Sigmoid colon (tissue), 7 donors: ENCODE data around the gene ENDOU. TPM values are rescaled to one million over a fixed set of nuclear protein-coding genes. Genes with fewer than 3 reads are reported as not detected.

Source experiments
- DNase-seq: peaks from one replicate; pipeline ENCODE4 v3.0.0-alpha.2; 2019
- H3K27ac ChIP-seq, 4 donors: fragments of 200-600 bp; sonication (generic); one replicate each; pipeline ENCODE4 v1.5.1; 2016 to 2019; ENCODE audit warnings: mild to moderate bottlenecking in 1 of 4
- H3K27me3 ChIP-seq, 3 donors: fragments of 200-600 bp; sonication (generic); one replicate each; pipeline ENCODE4 v1.5.1; 2019; ENCODE audit warnings: mild to moderate bottlenecking in 1 of 3
- H3K36me3 ChIP-seq, 4 donors: fragments of 200-600 bp; sonication (generic); one replicate each; pipeline ENCODE4 v1.5.1; 2016 to 2019
- H3K4me1 ChIP-seq, 4 donors: fragments of 200-600 bp; sonication (generic); one replicate each; pipeline ENCODE4 v1.5.1; 2017 to 2019
- H3K4me3 ChIP-seq, 4 donors: fragments of 200-600 bp; sonication (generic); one replicate each; pipeline ENCODE4 v1.5.1; 2017 to 2019; ENCODE audit warnings: mild to moderate bottlenecking in 2 of 4, moderate library complexity in 1 of 4
- H3K9me3 ChIP-seq, 4 donors: fragments of 200-600 bp in 3 of 4; sonication (generic) in 3 of 4; one replicate each; pipeline versions ENCODE4 v1.5.1 to v1.6.1; 2013 to 2019
- CTCF ChIP-seq, 4 experiments: fragments of 450-650 bp in 3 of 4; fragments of 200-600 bp in 1 of 4; IDR thresholded peaks; one replicate each; pipeline ENCODE4 v1.5.1; 2016 to 2019; ENCODE audit warnings: antibody characterized with exemption in 4 of 4, mild to moderate bottlenecking in 3 of 4, moderate library complexity in 2 of 4
- EP300 ChIP-seq, 4 donors: sonication (generic); formaldehyde crosslinking; IDR thresholded peaks; one replicate each; pipeline ENCODE4 v1.6.1; 2017; ENCODE audit warnings: antibody characterized with exemption in 4 of 4
- POLR2A ChIP-seq, 2 donors: fragments of 450-650 bp; IDR thresholded peaks; one replicate each; pipeline ENCODE4 v1.6.1; 2016; ENCODE audit warnings: antibody characterized with exemption in 2 of 2, mild to moderate bottlenecking in 2 of 2, moderate library complexity in 2 of 2
- POLR2AphosphoS5 ChIP-seq, 4 donors: sonication (generic); formaldehyde crosslinking; IDR thresholded peaks; one replicate each; pipeline ENCODE4 v1.6.1; 2017; ENCODE audit warnings: antibody characterized with exemption in 4 of 4
- WGBS, 2 donors: extraction: QIAGEN DNeasy Blood & Tissue Kit; methylation state at CpG; one replicate each; pipeline ENCODE4 v1.1.7; 2013; 5-methylcytosine and 5-hydroxymethylcytosine counted together
- intact Hi-C: fragments of 100-400 bp; cut with DNase I; formaldehyde crosslinking; loops from one replicate; pipeline ENCODE4 v1.15.1; 2023
- polyA plus RNA-seq, 3 donors: library from polyadenylated mRNA; stranded (reverse); fragments of 200-250 nt; gene quantifications; one replicate each; pipeline ENCODE4 v1.2.3, GENCODE V29; 2013
- total RNA-seq, 4 donors: library from RNA; depleted of rRNA; stranded (reverse); fragments of >200 nt; gene quantifications; one replicate each; pipeline ENCODE4 v1.1.0, GENCODE V29; 2016
- donor health status: healthy with polysubstance abuse.
- donor health status: Bipolar disorder and iron deficiency.
- donor health status: healthy.

Gene ENDOU
- total and polyA plus RNA-seq, 7 donors, result 0.25 to 1.6 (median 0.43) TPM; not detected in 3

GRCh38 chr12:47698631-47699030, 26.7 kb downstream of the ENDOU start:
- intact Hi-C loops, result no loop called here
- Histone ChIP-seq H3K4me1 (peaks cover 0 to 6% (median 0%) of the 10 kb centered on the region in 4 donors), H3K27me3 (no peaks in the 10 kb centered on the region), H3K36me3 (peaks cover 0 to 51% (median 5%) of the 10 kb centered on the region in 4 donors), H3K27ac (no peak overlapping the region), H3K4me3 (no peak overlapping the region), H3K9me3 (no peaks in the 10 kb centered on the region)
- 92 to 93% methylated on average over 7 of the region's 7 CpGs for WGBS, 2 donors
- DNase-seq, result no peak
- TF ChIP-seq CTCF (IDR thresholded peaks at IDR 0.05), result no peak
- no peak for TF ChIP-seq EP300 (IDR thresholded peaks at IDR 0.05)
- TF ChIP-seq POLR2AphosphoS5 (IDR thresholded peaks at IDR 0.05), result no peak
- TF ChIP-seq POLR2A (IDR thresholded peaks at IDR 0.05), result no peak

- no peak overlapping the region for H3K27ac ChIP-seq
- peaks cover 0 to under 1% (median 0%) of the 10 kb centered on the region in 4 donors for H3K4me1 ChIP-seq
- no peaks in the 10 kb centered on the region for H3K9me3 ChIP-seq
- no peak overlapping the region for H3K4me3 ChIP-seq
- TF ChIP-seq CTCF (IDR thresholded peaks at IDR 0.05), result no peak
- TF ChIP-seq POLR2A (IDR thresholded peaks at IDR 0.05), result no peak
- TF ChIP-seq EP300 (IDR thresholded peaks at IDR 0.05), result no peak
- no peak for TF ChIP-seq POLR2AphosphoS5 (IDR thresholded peaks at IDR 0.05)
- peaks cover 0 to 55% (median 5%) of the 10 kb centered on the region in 4 donors for H3K36me3 ChIP-seq
- intact Hi-C loops, result no loop called here
- 57 to 68% methylated on average over 4 of the region's 4 CpGs for WGBS, 2 donors
- no peaks in the 10 kb centered on the region for H3K27me3 ChIP-seq
- no peak for DNase-seq
Measured at GRCh38 chr12:47698055-47698454, 27.2 kb downstream of the ENDOU start.

- H3K4me3 ChIP-seq, result no peak overlapping the region
- H3K9me3 ChIP-seq, result no peaks in the 10 kb centered on the region
- peaks cover 0 to 38% (median 4%) of the 10 kb centered on the region in 4 donors for H3K36me3 ChIP-seq
- intact Hi-C loops, result loop anchor here (5.0 to 10.0 kb wide), 3 partner anchors 132 to 382 kb away; no protein-coding TSS in a partner anchor
- DNase-seq, result no peak
- 96 to 97% methylated on average over 2 of the region's 2 CpGs for WGBS, 2 donors
- no peak overlapping the region for H3K27ac ChIP-seq
- TF ChIP-seq CTCF (IDR thresholded peaks at IDR 0.05), result no peak
- no peaks in the 10 kb centered on the region for H3K27me3 ChIP-seq
- H3K4me1 ChIP-seq, result no peaks in the 10 kb centered on the region
Measured at GRCh38 chr12:47689215-47689614, 36.1 kb downstream of the ENDOU start.

- Histone ChIP-seq H3K27me3 (no peaks in the 10 kb centered on the region), H3K9me3 (no peaks in the 10 kb centered on the region), H3K27ac (no peak overlapping the region), H3K4me1 (no peaks in the 10 kb centered on the region), H3K36me3 (peaks cover 0 to 30% (median 4%) of the 10 kb centered on the region in 4 donors), H3K4me3 (no peak overlapping the region)
- no peak for DNase-seq
- TF ChIP-seq CTCF (IDR thresholded peaks at IDR 0.05) (no peak), POLR2A (IDR thresholded peaks at IDR 0.05) (no peak)
- intact Hi-C loops, result loop anchor here (2.0 to 10.0 kb wide), 4 partner anchors 130 to 655 kb away; no protein-coding TSS in a partner anchor
- WGBS, 2 donors, result 63 to 92% methylated on average over 3 of the region's 3 CpGs
Measured at GRCh38 chr12:47687636-47688035, 37.7 kb downstream of the ENDOU start.

- H3K4me3 ChIP-seq, result no peak overlapping the region
- H3K36me3 ChIP-seq, result peaks cover 0 to 24% (median 2%) of the 10 kb centered on the region in 4 donors
- intact Hi-C loops, result loop anchor here (2.0 to 10.0 kb wide), 4 partner anchors 129 to 654 kb away; no protein-coding TSS in a partner anchor
- TF ChIP-seq CTCF (IDR thresholded peaks at IDR 0.05) (peak; percentile 60 to 69 (median 66)), POLR2AphosphoS5 (IDR thresholded peaks at IDR 0.05) (no peak), POLR2A (IDR thresholded peaks at IDR 0.05) (no peak), EP300 (IDR thresholded peaks at IDR 0.05) (no peak)
- H3K27ac ChIP-seq, result no peak overlapping the region
- no peak for DNase-seq
- H3K27me3 ChIP-seq, result no peaks in the 10 kb centered on the region
- no peaks in the 10 kb centered on the region for H3K9me3 ChIP-seq
- 78 to 80% methylated on average over 4 of the region's 4 CpGs for WGBS, 2 donors
- H3K4me1 ChIP-seq, result no peaks in the 10 kb centered on the region
Measured at GRCh38 chr12:47686645-47687240, 38.5 kb downstream of the ENDOU start.
